Activated CD4-positive, alpha-beta T cell treated with anti-CD3 and anti-CD28 coated beads, Interleukin-2, Interleukin-6, amounts not matched to agents 100 ng/mL and 50 ng/mL, durations not matched to agents 16 hours and 8 hours (primary cell): Measurements from ENCODE around the gene EZR.
A peak's percentile ranks its signal among the peaks of the same experiment; 100 is the strongest.

ENCODE experiments used
- DNase-seq: peaks from one replicate; pipeline ENCODE4 v3.0.0-alpha.2; 2020

EZR gene

GRCh38 chr6:158819213-158819976, at the start of gene EZR:
Gene EZR (minus strand): TSS chr6:158819368. CDS start chr6:158818093, 1,275 bp downstream.
- DNase-seq: peak; percentile 92

- DNase-seq: no peak
Observed at GRCh38 chr6:158868122-158868480, 48.9 kb upstream of the EZR start.

GRCh38 chr6:158867381-158868121, 48.4 kb upstream of the EZR start:
- no peak for DNase-seq

GRCh38 chr6:158865769-158866168, 46.6 kb upstream of the EZR start:
- no peak for DNase-seq

- DNase-seq: no peak
Observed at GRCh38 chr6:158863646-158864045, 44.5 kb upstream of the EZR start.

- no peak for DNase-seq
Observed at GRCh38 chr6:158861686-158862381, 42.7 kb upstream of the EZR start.

- no peak for DNase-seq
Observed at GRCh38 chr6:158860279-158860865, 41.2 kb upstream of the EZR start.

- DNase-seq: no peak
Observed at GRCh38 chr6:158856261-158856660, 37.1 kb upstream of the EZR start.

- DNase-seq: peak; percentile 49
Observed at GRCh38 chr6:158854214-158855101, 35.3 kb upstream of the EZR start.

GRCh38 chr6:158853880-158854213, 34.7 kb upstream of the EZR start:
- no peak for DNase-seq

GRCh38 chr6:158853072-158853879, 34.1 kb upstream of the EZR start:
- peak; percentile 89 for DNase-seq

GRCh38 chr6:158852312-158853071, 33.3 kb upstream of the EZR start:
- no peak for DNase-seq

- DNase-seq: peak; percentile 31
Observed at GRCh38 chr6:158850807-158851115, 31.6 kb upstream of the EZR start.

- DNase-seq: peak; percentile 82
Observed at GRCh38 chr6:158849899-158850806, 31.0 kb upstream of the EZR start.

- DNase-seq: no peak
Observed at GRCh38 chr6:158848490-158848895, 29.3 kb upstream of the EZR start.

GRCh38 chr6:158847786-158848185, 28.6 kb upstream of the EZR start:
- DNase-seq: no peak

- no peak for DNase-seq
Observed at GRCh38 chr6:158847012-158847529, 27.9 kb upstream of the EZR start.

GRCh38 chr6:158843751-158844683, 24.8 kb upstream of the EZR start:
- DNase-seq: no peak
